KMS-11 (cell line): ENCODE measurements around the gene RNF112.

Source experiments
- H2AFZ ChIP-seq: fragments of 200-600 bp; sonication (generic); 2 replicates; pipeline ENCODE4 v1.6.1; 2016; ENCODE audit warnings: antibody characterized with exemption, mixed run types, low read depth
- H3K27ac ChIP-seq: fragments of 200-600 bp; sonication (generic); 2 replicates; pipeline ENCODE4 v1.6.1; 2016; ENCODE audit warnings: mild to moderate bottlenecking, mixed run types
- H3K27me3 ChIP-seq: fragments of 200-600 bp; sonication (generic); 2 replicates; pipeline ENCODE4 v1.6.1; 2017; ENCODE audit warnings: mild to moderate bottlenecking, low read depth, mixed run types, moderate library complexity; ENCODE audit not compliant: insufficient read depth
- H3K36me3 ChIP-seq: fragments of 200-600 bp; sonication (generic); 2 replicates; pipeline ENCODE4 v1.6.1; 2017; ENCODE audit warnings: mild to moderate bottlenecking, mixed run types; ENCODE audit not compliant: insufficient read depth
- H3K4me1 ChIP-seq: fragments of 200-600 bp; sonication (generic); 2 replicates; pipeline ENCODE4 v1.6.1; 2016; ENCODE audit warnings: mild to moderate bottlenecking, low read depth, mixed run types; ENCODE audit not compliant: poor library complexity, severe bottlenecking
- H3K4me2 ChIP-seq: fragments of 200-600 bp; sonication (generic); 2 replicates; pipeline ENCODE4 v1.7.0; 2016; ENCODE audit warnings: mild to moderate bottlenecking, mixed run types
- H3K4me3 ChIP-seq: fragments of 200-600 bp; sonication (generic); IDR thresholded peaks from 2 replicates; pipeline ENCODE4 v1.6.1; 2017; ENCODE audit warnings: low read depth, low read length, mixed read lengths; ENCODE audit not compliant: insufficient read depth
- H3K79me2 ChIP-seq: fragments of 200-600 bp; sonication (generic); 2 replicates; pipeline ENCODE4 v1.6.1; 2016; ENCODE audit warnings: low read depth, mixed run types; ENCODE audit not compliant: insufficient read depth
- H3K9ac ChIP-seq: fragments of 200-600 bp; sonication (generic); 2 replicates; pipeline ENCODE4 v1.6.1; 2016; ENCODE audit warnings: mild to moderate bottlenecking, mixed run types
- H4K20me1 ChIP-seq: fragments of 200-600 bp; sonication (generic); 2 replicates; pipeline ENCODE4 v1.6.1; 2016; ENCODE audit warnings: mild to moderate bottlenecking, mixed run types; ENCODE audit not compliant: insufficient read depth
- CTCF ChIP-seq: fragments of 200-600 bp; sonication (generic); conservative IDR thresholded peaks from 2 replicates; pipeline ENCODE4 v1.6.1; 2017; ENCODE audit warnings: low read depth, mild to moderate bottlenecking, antibody characterized with exemption, low read length, moderate library complexity, mixed read lengths

RNF112 gene

GRCh38 chr17:19383681-19384470 is 27.2 kb upstream of the RNF112 start:
- Histone ChIP-seq H3K79me2 (no peaks in the 10 kb centered on the region), H3K4me3 (no peak overlapping the region), H3K27me3 (no peaks in the 10 kb centered on the region), H2AFZ (no peak overlapping the region), H3K36me3 (no peaks in the 10 kb centered on the region), H3K4me1 (no peaks in the 10 kb centered on the region), H3K27ac (no peak overlapping the region), H4K20me1 (no peaks in the 10 kb centered on the region), H3K4me2 (no peak overlapping the region), H3K9ac (no peak overlapping the region)
- TF ChIP-seq CTCF: no peak

- Histone ChIP-seq H3K4me3 (no peak overlapping the region), H3K9ac (no peak overlapping the region), H3K27me3 (no peaks in the 10 kb centered on the region), H3K4me1 (no peaks in the 10 kb centered on the region), H3K79me2 (no peaks in the 10 kb centered on the region), H3K4me2 (no peak overlapping the region), H4K20me1 (no peaks in the 10 kb centered on the region), H3K36me3 (no peaks in the 10 kb centered on the region), H2AFZ (no peak overlapping the region), H3K27ac (no peak overlapping the region)
- TF ChIP-seq CTCF: no peak
Observed at GRCh38 chr17:19384723-19385391, 26.2 kb upstream of the RNF112 start.

GRCh38 chr17:19385521-19385983 is 25.5 kb upstream of the RNF112 start:
- H3K27me3 ChIP-seq: no peaks in the 10 kb centered on the region
- H4K20me1 ChIP-seq: no peaks in the 10 kb centered on the region
- no peaks in the 10 kb centered on the region for H3K4me1 ChIP-seq
- no peaks in the 10 kb centered on the region for H3K79me2 ChIP-seq
- no peak overlapping the region for H3K4me2 ChIP-seq
- H3K36me3 ChIP-seq: no peaks in the 10 kb centered on the region
- no peak overlapping the region for H3K4me3 ChIP-seq
- no peak overlapping the region for H3K27ac ChIP-seq
- H2AFZ ChIP-seq: no peak overlapping the region
- no peak overlapping the region for H3K9ac ChIP-seq
- no peak for TF ChIP-seq CTCF

GRCh38 chr17:19386051-19386929 is 24.7 kb upstream of the RNF112 start:
- H4K20me1 ChIP-seq: no peaks in the 10 kb centered on the region
- H3K9ac ChIP-seq: no peak overlapping the region
- H3K4me3 ChIP-seq: no peak overlapping the region
- no peak for TF ChIP-seq CTCF
- H2AFZ ChIP-seq: no peak overlapping the region
- H3K36me3 ChIP-seq: no peaks in the 10 kb centered on the region
- H3K27me3 ChIP-seq: no peaks in the 10 kb centered on the region
- H3K4me1 ChIP-seq: no peaks in the 10 kb centered on the region
- H3K4me2 ChIP-seq: no peak overlapping the region
- H3K27ac ChIP-seq: no peak overlapping the region
- H3K79me2 ChIP-seq: no peaks in the 10 kb centered on the region
